ENCODE measurements around the gene TXLNB.

The TXLNB gene

GRCh38 chr6:139271056-139271455 lies 20.7 kb downstream of the TXLNB start:
- peak; percentile 64 for DNase-seq (ENCODE audit: low read depth)

GRCh38 chr6:139270249-139270648 lies 21.5 kb downstream of the TXLNB start:
- DNase-seq (ENCODE audit: low read depth): no peak

GRCh38 chr6:139265512-139266190 lies 26.1 kb downstream of the TXLNB start:
- DNase-seq (ENCODE audit: low read depth): no peak

DNA sequence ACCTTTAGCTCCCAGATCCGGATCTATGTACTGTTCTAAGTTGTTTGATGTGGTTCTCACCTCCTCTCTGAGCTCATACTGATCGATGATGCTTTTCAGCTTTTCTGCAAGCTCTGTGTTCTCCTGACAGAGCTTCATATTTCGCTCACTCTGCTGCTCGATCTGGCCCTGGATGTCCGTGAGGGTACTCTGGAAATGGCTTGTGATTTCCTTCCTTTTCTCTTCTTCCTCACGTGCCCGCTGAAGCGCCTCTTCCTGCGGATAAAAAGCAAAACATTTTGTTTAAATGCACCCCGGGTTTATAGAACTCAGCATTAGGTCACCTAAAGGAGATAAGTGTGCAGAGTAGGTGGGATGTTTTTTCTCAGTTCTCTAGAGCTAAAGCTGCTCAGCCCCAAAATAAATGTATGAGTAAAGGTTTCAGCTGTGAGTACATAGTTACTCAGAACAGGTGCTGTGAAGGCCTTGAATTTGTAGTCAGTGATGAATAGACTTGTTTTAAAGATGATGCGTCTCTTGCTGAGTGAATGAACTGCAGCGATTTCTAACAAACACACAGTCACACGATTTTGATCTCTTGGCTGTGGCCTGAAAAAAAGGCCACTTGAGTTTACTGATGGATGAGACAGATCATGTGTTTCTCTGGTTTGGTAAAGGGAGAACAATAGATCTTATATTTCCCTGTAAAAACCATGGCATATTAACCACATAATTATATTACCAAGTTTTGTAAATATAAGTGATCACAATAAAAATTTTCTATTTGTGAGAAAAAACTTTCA lies 29.1 kb downstream of the TXLNB start:
- no peak for DNase-seq (ENCODE audit: low read depth)

DNA sequence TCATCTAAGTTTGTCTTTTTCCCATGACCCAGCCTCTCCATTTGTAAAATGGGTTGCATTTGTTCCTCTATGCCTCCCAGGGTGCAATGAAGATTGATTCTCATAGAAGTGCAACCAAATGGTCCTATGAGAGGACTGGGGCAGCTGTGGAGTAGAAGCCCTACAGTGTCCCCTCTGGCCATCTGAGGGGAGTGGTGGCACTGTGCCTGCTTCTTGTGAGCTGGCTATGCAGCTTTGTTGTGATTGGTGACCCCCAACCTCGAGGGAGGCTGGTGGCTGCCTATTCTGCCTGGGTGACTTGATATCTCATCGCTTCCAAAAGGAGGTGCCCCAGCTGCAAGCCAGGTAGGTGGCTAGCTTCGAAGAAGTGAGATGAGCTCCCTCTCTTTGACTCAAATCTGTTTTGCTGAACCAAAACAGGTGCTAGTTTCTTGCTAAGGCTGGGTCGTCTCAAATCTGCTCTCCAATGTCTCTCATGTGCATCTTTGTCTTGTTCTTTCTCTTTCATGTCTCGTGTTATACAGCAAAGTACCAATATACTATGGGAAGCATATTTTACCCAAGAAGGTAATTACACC lies 33.9 kb downstream of the TXLNB start:
- DNase-seq (ENCODE audit: low read depth): no peak

- no peak for DNase-seq (ENCODE audit: low read depth)
Observed at GRCh38 chr6:139257291-139257690, 34.5 kb downstream of the TXLNB start.

DNA sequence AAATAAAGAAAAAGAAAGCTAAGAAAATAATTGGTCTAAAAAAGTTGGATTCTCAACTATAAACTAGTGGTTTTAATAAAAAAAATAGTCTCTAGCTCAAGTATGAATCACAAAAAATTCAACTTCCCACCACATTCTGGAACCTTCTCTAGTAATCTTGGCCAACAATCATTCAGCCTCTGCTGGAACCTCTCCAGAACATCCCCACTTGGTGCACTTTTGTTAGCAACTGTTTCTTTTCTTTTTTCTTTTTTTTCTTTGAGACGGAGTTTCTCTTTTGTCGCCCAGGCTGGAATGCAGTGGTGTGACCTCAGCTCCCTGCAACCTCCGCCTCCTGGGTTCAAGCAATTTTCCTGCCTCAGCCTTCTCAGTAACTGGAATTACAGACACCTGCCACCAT lies 35.7 kb downstream of the TXLNB start:
- DNase-seq (ENCODE audit: low read depth): peak; percentile 77

- DNase-seq (ENCODE audit: low read depth): no peak
Observed at GRCh38 chr6:139254196-139254595, 37.6 kb downstream of the TXLNB start.

- no peak for DNase-seq (ENCODE audit: low read depth)
Observed at GRCh38 chr6:139253656-139254055, 38.1 kb downstream of the TXLNB start.

- DNase-seq (ENCODE audit: low read depth): no peak
Observed at GRCh38 chr6:139251691-139252390, 40.0 kb downstream of the TXLNB start.

DNA sequence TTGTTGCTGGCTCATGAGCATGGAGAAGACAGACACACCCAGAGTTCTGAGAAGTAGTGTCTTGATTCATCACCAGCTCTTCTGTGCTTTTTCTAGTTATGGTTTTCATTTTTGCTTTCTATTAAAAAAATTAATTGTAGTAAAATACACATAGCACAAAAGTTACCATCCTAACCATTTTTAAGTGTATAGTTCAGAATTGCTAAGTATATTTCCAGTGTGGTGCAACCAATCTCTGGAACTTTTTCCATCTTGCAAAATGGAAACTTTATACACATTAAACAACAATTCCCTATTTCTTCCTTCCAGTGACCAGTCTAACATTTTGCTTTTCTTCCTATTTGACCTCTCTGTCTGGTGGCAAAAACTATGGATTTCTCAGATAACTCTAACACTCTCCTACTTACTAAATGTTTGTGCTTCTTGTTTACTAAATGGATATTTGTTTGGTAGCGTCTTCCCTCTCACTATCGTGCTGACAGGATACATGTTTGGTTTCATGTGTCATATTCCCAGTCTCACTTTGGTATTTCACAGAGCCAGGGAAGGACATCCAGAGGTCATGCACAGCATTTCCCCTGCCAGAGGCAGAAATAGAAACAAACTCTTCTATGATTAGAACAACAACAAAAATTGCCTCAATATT lies 40.6 kb downstream of the TXLNB start:
- DNase-seq (ENCODE audit: low read depth): no peak

- peak; percentile 71 for DNase-seq (ENCODE audit: low read depth)
Observed at GRCh38 chr6:139250296-139251044, 41.3 kb downstream of the TXLNB start.

- DNase-seq (ENCODE audit: low read depth): peak; percentile 15
Observed at GRCh38 chr6:139249395-139249794, 42.4 kb downstream of the TXLNB start.

DNA sequence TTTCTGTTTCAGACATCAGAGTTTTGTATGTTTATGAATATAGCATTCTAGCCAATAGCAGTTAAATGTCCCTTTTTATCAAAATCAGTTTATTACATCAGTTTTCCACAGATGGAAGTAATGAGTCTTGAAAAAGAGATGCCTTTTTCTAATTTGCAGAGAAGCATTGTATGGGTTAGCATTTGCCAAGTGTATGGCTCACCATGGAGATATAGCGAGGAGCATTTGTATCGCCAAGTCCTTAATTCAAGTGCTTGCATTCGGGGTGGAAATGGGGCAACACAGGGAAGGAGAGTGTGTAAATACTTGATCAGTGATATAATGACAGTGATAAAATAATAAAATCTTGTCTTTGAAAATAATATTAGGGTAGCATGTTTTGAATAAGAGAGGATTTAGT lies 42.9 kb downstream of the TXLNB start:
- DNase-seq (ENCODE audit: low read depth): no peak

DNA sequence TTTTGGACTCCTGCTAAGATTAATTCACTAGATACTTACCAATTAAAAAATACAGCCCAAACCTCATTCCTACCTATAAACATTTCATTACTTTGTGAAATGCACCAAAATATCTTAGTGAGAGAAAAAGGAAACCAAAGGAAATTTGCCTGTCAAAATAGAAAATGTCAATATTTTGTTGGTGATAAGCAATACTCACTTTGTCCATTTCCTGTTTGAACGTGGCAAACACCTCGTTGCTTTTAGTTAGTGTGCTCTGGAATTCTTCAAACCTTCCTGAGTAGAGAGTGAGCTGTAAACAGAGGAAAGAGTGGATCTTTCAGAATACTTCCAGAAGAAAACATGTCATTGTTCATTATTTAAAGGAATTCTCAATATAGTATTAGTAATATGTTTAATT lies 44.2 kb downstream of the TXLNB start:
- DNase-seq (ENCODE audit: low read depth): no peak

- DNase-seq (ENCODE audit: low read depth): peak; percentile 28
Observed at GRCh38 chr6:139243536-139243935, 48.3 kb downstream of the TXLNB start.

GRCh38 chr6:139242457-139243240 lies 49.1 kb downstream of the TXLNB start:
- DNase-seq (ENCODE audit: low read depth): no peak

- peak; percentile 91 for DNase-seq (ENCODE audit: low read depth)
Observed at GRCh38 chr6:139240161-139241010, 51.4 kb downstream of the TXLNB start.

DNA sequence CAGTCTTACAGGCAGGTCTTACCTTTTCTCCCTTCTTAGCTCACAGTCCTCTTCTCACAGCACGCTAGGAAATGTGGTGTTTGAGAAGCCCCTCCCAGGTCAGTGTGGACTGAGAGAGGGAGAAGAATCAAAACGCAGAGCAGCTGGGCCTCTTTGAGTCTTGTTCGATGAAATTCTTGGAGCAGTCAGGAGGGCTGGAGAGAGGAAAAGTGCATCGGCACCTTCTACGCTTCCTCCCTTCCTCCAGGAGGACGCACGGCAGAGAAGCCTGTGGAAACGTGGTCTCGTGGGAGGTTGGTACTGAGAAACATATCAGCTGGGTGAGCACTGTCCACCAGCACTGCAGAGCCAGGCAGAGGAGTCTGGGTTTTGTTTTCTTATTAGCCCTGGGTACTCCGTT lies 52.7 kb downstream of the TXLNB start:
- DNase-seq (ENCODE audit: low read depth): no peak

DNA sequence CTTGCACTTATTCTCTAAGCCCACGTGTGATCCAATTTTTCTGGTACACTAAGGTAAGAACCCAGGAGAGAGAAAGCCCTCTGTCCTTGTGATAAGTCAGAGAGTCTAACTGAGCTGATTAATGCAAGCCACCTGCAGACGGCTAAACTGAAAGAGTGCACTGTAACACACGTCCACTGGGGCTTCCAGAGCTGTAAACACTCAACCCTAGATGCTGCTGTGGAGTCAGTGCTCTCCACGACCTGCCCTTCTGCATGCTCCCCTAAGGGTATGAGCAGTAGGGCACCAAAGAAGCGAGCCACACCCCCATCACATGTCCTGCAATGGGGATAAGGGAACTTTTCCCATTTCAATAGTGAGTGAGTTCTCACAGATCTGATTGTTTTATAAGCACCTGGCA lies 55.7 kb downstream of the TXLNB start:
- DNase-seq (ENCODE audit: low read depth): no peak

All from iris pigment epithelial cell (primary cell).